ENCODE measurements around the gene CHPF. TPM values are rescaled to one million over a fixed set of nuclear protein-coding genes. Genes with fewer than 3 reads are reported as not detected.

Gene CHPF
- total RNA-seq, 2 experiments from 2014 or later, result 24.1 to 33.0 TPM

- TF ChIP-seq CTCF (conservative IDR thresholded peaks at IDR 0.05; ENCODE audit: low read length) (no peak), EZH2phosphoT487 (IDR thresholded peaks at IDR 0.05; ENCODE audit: borderline replicate concordance, low read depth, low read length) (no peak)
- CTCF ChIA-PET (ENCODE audit: unreplicated experiment), result no interaction called here
Observed at GRCh38 chr2:219570194-219570923, 26.8 kb upstream of the CHPF start.

DNA sequence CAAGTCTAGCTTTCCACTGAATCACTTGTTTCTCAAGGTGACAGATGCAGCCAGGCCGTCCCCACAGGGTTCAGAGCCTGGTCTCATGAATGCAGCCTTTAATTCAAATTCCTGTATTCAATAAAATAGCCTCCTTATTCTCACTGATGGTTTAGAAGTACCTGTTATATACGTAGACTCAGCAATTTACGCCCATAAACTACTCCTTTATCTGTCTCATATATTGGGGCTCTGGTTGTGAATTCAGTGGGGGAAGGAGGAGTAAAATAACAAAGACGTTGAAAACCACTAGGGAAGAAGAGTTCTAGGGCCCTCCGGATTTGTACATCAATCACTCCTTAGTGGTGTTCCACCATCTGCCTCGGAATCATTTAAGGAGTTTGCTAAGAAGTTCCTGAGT lies 26.0 kb upstream of the CHPF start:
- no peak for DNase-seq (ENCODE audit: low spot score)
- Histone ChIP-seq H3K4me2 (ENCODE audit: low read length) (no peak overlapping the region), H3K9me2 (ENCODE audit: insufficient read depth, low read length) (no peaks in the 10 kb centered on the region), H3K36me3 (ENCODE audit: insufficient read depth, low read length) (no peaks in the 10 kb centered on the region), H3K9me3 (ENCODE audit: low read length) (no peaks in the 10 kb centered on the region), H3K79me2 (ENCODE audit: insufficient read depth, low read depth, low read length) (no peaks in the 10 kb centered on the region), H4K20me1 (ENCODE audit: insufficient read depth, low read length) (no peaks in the 10 kb centered on the region), H3K4me1 (ENCODE audit: insufficient read depth, low read length, poor library complexity, severe bottlenecking) (no peaks in the 10 kb centered on the region), H3K27ac (ENCODE audit: low read depth, low read length, poor library complexity, severe bottlenecking) (no peak overlapping the region), H3K4me3 (ENCODE audit: low read depth, low read length, poor library complexity, severe bottlenecking) (no peak overlapping the region), H2AFZ (ENCODE audit: low read length) (no peak overlapping the region)
- BruUV-seq (replicated peaks), result no TSS peak
- ChIA-PET POLR2A (no interaction called here), CTCF (ENCODE audit: unreplicated experiment) (no interaction called here)
- intact Hi-C loops (cut with micrococcal nuclease; ENCODE audit: unreplicated experiment), result no loop called here
- no peak for TF ChIP-seq EZH2phosphoT487 (IDR thresholded peaks at IDR 0.05; ENCODE audit: borderline replicate concordance, low read depth, low read length)
- no peak for TF ChIP-seq CTCF (conservative IDR thresholded peaks at IDR 0.05; ENCODE audit: low read length)

More at GRCh38 chr2:219570194-219570923, 26.8 kb upstream of the CHPF start:
- H3K79me2 ChIP-seq (ENCODE audit: insufficient read depth, low read depth, low read length), result no peaks in the 10 kb centered on the region
- no peak overlapping the region for H3K4me3 ChIP-seq (ENCODE audit: low read depth, low read length, poor library complexity, severe bottlenecking)
- no peaks in the 10 kb centered on the region for H4K20me1 ChIP-seq (ENCODE audit: insufficient read depth, low read length)
- H3K9me2 ChIP-seq (ENCODE audit: insufficient read depth, low read length), result no peaks in the 10 kb centered on the region
- POLR2A ChIA-PET, result no interaction called here
- H3K36me3 ChIP-seq (ENCODE audit: insufficient read depth, low read length), result no peaks in the 10 kb centered on the region
- no peaks in the 10 kb centered on the region for H3K9me3 ChIP-seq (ENCODE audit: low read length)
- no peak for DNase-seq (ENCODE audit: low spot score)
- H3K4me2 ChIP-seq (ENCODE audit: low read length), result no peak overlapping the region
- no TSS peak for BruUV-seq (replicated peaks)
- H2AFZ ChIP-seq (ENCODE audit: low read length), result no peak overlapping the region
- H3K27ac ChIP-seq (ENCODE audit: low read depth, low read length, poor library complexity, severe bottlenecking), result no peak overlapping the region
- H3K4me1 ChIP-seq (ENCODE audit: insufficient read depth, low read length, poor library complexity, severe bottlenecking), result no peaks in the 10 kb centered on the region
- intact Hi-C loops (cut with micrococcal nuclease; ENCODE audit: unreplicated experiment), result no loop called here

DNA sequence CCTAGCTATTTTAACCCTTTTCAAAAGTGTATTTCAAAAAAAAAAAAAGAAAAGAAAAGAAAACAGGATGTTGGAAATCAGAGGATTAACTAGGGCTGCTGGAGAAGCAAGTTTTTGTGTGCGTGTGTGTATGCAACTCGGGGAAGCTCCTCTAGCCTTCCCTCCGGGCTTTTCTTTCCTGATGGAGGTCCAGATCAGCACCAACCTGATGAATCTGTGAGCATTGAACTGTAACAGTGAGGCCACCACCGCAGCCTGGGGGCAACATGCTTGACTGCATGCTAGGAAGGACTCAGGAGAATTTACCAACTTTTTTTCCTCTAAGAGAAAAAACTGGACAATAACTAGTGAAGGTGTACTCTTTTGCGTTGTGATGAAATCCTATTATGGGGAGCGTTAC lies 25.4 kb upstream of the CHPF start:
- H3K4me1 ChIP-seq (ENCODE audit: insufficient read depth, low read length, poor library complexity, severe bottlenecking), result no peaks in the 10 kb centered on the region
- no peak overlapping the region for H3K4me2 ChIP-seq (ENCODE audit: low read length)
- H3K79me2 ChIP-seq (ENCODE audit: insufficient read depth, low read depth, low read length), result no peaks in the 10 kb centered on the region
- no peaks in the 10 kb centered on the region for H3K9me3 ChIP-seq (ENCODE audit: low read length)
- TF ChIP-seq EZH2phosphoT487 (IDR thresholded peaks at IDR 0.05; ENCODE audit: borderline replicate concordance, low read depth, low read length) (no peak), CTCF (conservative IDR thresholded peaks at IDR 0.05; ENCODE audit: low read length) (no peak)
- ChIA-PET CTCF (ENCODE audit: unreplicated experiment) (no interaction called here), POLR2A (interaction anchor here (0.7 kb wide), 1 partner anchor 147 kb away, joined by 3 read pairs; no protein-coding TSS in a partner anchor)
- H3K27ac ChIP-seq (ENCODE audit: low read depth, low read length, poor library complexity, severe bottlenecking), result no peak overlapping the region
- no peaks in the 10 kb centered on the region for H3K9me2 ChIP-seq (ENCODE audit: insufficient read depth, low read length)
- intact Hi-C loops (cut with micrococcal nuclease; ENCODE audit: unreplicated experiment), result no loop called here
- H3K36me3 ChIP-seq (ENCODE audit: insufficient read depth, low read length), result no peaks in the 10 kb centered on the region
- no TSS peak for BruUV-seq (replicated peaks)
- no peaks in the 10 kb centered on the region for H4K20me1 ChIP-seq (ENCODE audit: insufficient read depth, low read length)
- no peak overlapping the region for H2AFZ ChIP-seq (ENCODE audit: low read length)
- DNase-seq (ENCODE audit: low spot score), result no peak
- no peak overlapping the region for H3K4me3 ChIP-seq (ENCODE audit: low read depth, low read length, poor library complexity, severe bottlenecking)

All from OCI-LY7 (cell line).